Ovary (tissue), 9 donors: ENCODE results near the gene VPS51. TPM values are rescaled to one million over a fixed set of nuclear protein-coding genes. Genes with fewer than 3 reads are reported as not detected.

Experiments
- DNase-seq, 5 donors: peaks; one replicate each; pipeline ENCODE4 v3.0.0-alpha.2; 2019 to 2020
- H3K27ac ChIP-seq, 2 donors: fragments of 200-600 bp; one replicate each; pipeline versions ENCODE4 v1.5.1 to v1.8.0; 2019 to 2022
- H3K27me3 ChIP-seq: fragments of 200-600 bp; one replicate; pipeline ENCODE4 v1.8.0; 2022
- H3K36me3 ChIP-seq: fragments of 200-600 bp; sonication (generic); one replicate; pipeline ENCODE4 v1.5.1; 2019
- H3K4me1 ChIP-seq: one replicate; pipeline ENCODE4 v1.8.1; 2013; ENCODE audit warnings: mild to moderate bottlenecking, moderate library complexity; ENCODE audit not compliant: insufficient read depth
- H3K4me3 ChIP-seq: fragments of 200-600 bp; sonication (generic); one replicate; pipeline ENCODE4 v1.5.1; 2017
- H3K9me3 ChIP-seq, 2 donors: fragments of 200-600 bp in 1 of 2; sonication (generic) in 1 of 2; one replicate each; pipeline versions ENCODE4 v1.5.1 to v1.8.1; 2013 to 2019; ENCODE audit warnings: mild to moderate bottlenecking in 1 of 2, moderate library complexity in 1 of 2
- CTCF ChIP-seq, 3 donors: fragments of 450-650 bp in 2 of 3; fragments of 200-600 bp in 1 of 3; IDR thresholded peaks; one replicate each; pipeline versions ENCODE4 v1.5.1 to v1.8.0; 2016 to 2022; ENCODE audit warnings: antibody characterized with exemption in 3 of 3, mild to moderate bottlenecking in 1 of 3
- EP300 ChIP-seq: sonication (generic); formaldehyde crosslinking; IDR thresholded peaks from one replicate; pipeline ENCODE4 v1.6.1; 2017; ENCODE audit warnings: antibody characterized with exemption
- POLR2A ChIP-seq: fragments of 450-650 bp; IDR thresholded peaks from one replicate; pipeline ENCODE4 v1.6.1; 2017; ENCODE audit warnings: antibody characterized with exemption, mild to moderate bottlenecking, moderate library complexity
- WGBS, 3 donors: extraction: QIAGEN DNeasy Blood & Tissue Kit in 1 of 3; methylation state at CpG; one replicate each; pipeline versions ENCODE4 v1.1.5 to v1.1.7; 2013 to 2017; 5-methylcytosine and 5-hydroxymethylcytosine counted together
- intact Hi-C, 4 donors: fragments of 100-400 bp; cut with DNase I; formaldehyde crosslinking; loops; one replicate each; pipeline versions ENCODE4 v1.11.0 to v1.15.1; 2022 to 2023
- polyA plus RNA-seq, 2 donors: library from polyadenylated mRNA; stranded (reverse); fragments of 200-250 nt in 1 of 2; fragments of 350-450 nt in 1 of 2; fragmentation: Illumina TruSeq in 1 of 2; extraction: RNeasy Lipid Tissue Mini Kit (QIAGEN cat#74804) in 1 of 2; gene quantifications; one replicate each; pipeline ENCODE4 v1.2.3, GENCODE V29; 2013 to 2014
- total RNA-seq, 7 donors: library from RNA; depleted of rRNA in 2 of 7; stranded (reverse); fragments of >200 nt in 2 of 7; fragmentation: NEBNext Ultra II Directional in 3 of 7; extraction: Animal tissue kit (Norgen Biotek cat#: 25700) in 3 of 7; gene quantifications; one replicate each; pipeline versions ENCODE4 v1.1.0 to v1.2.4, GENCODE V29; 2016 to 2023
- donor health status: DM: no; HTN: no; CAD: no; lungs with moderate emphysema.
- donor health status: DM: no; HTN: no; CAD: no.
- donor health status: Bipolar disorder and iron deficiency.
- donor health status: DM: yes; HTN: yes; CAD: no.
- donor health status: DM: no; HTN: no; CAD: no.
- donor health status: DM: yes; HTN: yes; CAD: no.

Gene VPS51
- total and polyA plus RNA-seq, 9 donors, result 51.1 to 543 (median 221) TPM

- DNase-seq, result no peak
- TF ChIP-seq EP300 (no peak), CTCF (IDR thresholded peaks at IDR 0.05) (no peak), POLR2A (no peak)
These were observed 35.1 kb upstream of the VPS51 start for GRCh38 chr11:65060913-65061408.

GRCh38 chr11:65063532-65063931 is 32.5 kb upstream of the VPS51 start:
- Histone ChIP-seq H3K27me3 (no peaks in the 10 kb centered on the region), H3K36me3 (no peaks in the 10 kb centered on the region), H3K4me3 (no peak overlapping the region), H3K9me3 (no peaks in the 10 kb centered on the region), H3K4me1 (no peaks in the 10 kb centered on the region), H3K27ac (no peak overlapping the region)
- intact Hi-C loops, result no loop called here
- 38 to 56% (median 47%) methylated on average over 3 of the region's 3 CpGs for WGBS, 3 donors
- no peak for TF ChIP-seq EP300
- no peak for TF ChIP-seq CTCF (IDR thresholded peaks at IDR 0.05)
- no peak for TF ChIP-seq POLR2A
- no peak for DNase-seq

More at GRCh38 chr11:65060913-65061408, 35.1 kb upstream of the VPS51 start:
- H3K4me1 ChIP-seq, result no peaks in the 10 kb centered on the region
- no peaks in the 10 kb centered on the region for H3K27me3 ChIP-seq
- H3K9me3 ChIP-seq, result no peaks in the 10 kb centered on the region
- H3K36me3 ChIP-seq, result no peaks in the 10 kb centered on the region
- 60 to 68% (median 61%) methylated on average over 9 of the region's 9 CpGs for WGBS, 3 donors
- intact Hi-C loops, result no loop called here
- H3K4me3 ChIP-seq, result no peak overlapping the region
- H3K27ac ChIP-seq, result no peak overlapping the region

GRCh38 chr11:65064847-65065240 is 31.2 kb upstream of the VPS51 start:
- no peak overlapping the region for H3K4me3 ChIP-seq
- intact Hi-C loops, result no loop called here
- H3K9me3 ChIP-seq, result no peaks in the 10 kb centered on the region
- H3K27ac ChIP-seq, result no peak overlapping the region
- no peaks in the 10 kb centered on the region for H3K4me1 ChIP-seq
- TF ChIP-seq EP300 (no peak), CTCF (IDR thresholded peaks at IDR 0.05) (no peak), POLR2A (no peak)
- no peak for DNase-seq
- WGBS, 3 donors, result 76 to 85% (median 84%) methylated on average over 4 of the region's 4 CpGs
- H3K36me3 ChIP-seq, result no peaks in the 10 kb centered on the region
- no peaks in the 10 kb centered on the region for H3K27me3 ChIP-seq

- Histone ChIP-seq H3K36me3 (no peaks in the 10 kb centered on the region), H3K27me3 (no peaks in the 10 kb centered on the region), H3K4me1 (no peaks in the 10 kb centered on the region), H3K4me3 (no peak overlapping the region), H3K27ac (no peak overlapping the region), H3K9me3 (no peaks in the 10 kb centered on the region)
- DNase-seq, result no peak
- intact Hi-C loops, result no loop called here
- WGBS, 3 donors, result 59% methylated on average over 7 of the region's 7 CpGs
- TF ChIP-seq POLR2A, result no peak
- no peak for TF ChIP-seq EP300
- TF ChIP-seq CTCF (IDR thresholded peaks at IDR 0.05), result no peak
These were observed 30.2 kb upstream of the VPS51 start for GRCh38 chr11:65065851-65066250.

- intact Hi-C loops, result no loop called here
These were observed 29.7 kb upstream of the VPS51 start for GRCh38 chr11:65066315-65066714.

More at GRCh38 chr11:65066315-65066714, 29.7 kb upstream of the VPS51 start:
- Histone ChIP-seq H3K4me1 (no peaks in the 10 kb centered on the region), H3K4me3 (no peak overlapping the region), H3K9me3 (no peaks in the 10 kb centered on the region), H3K36me3 (no peaks in the 10 kb centered on the region), H3K27ac (no peak overlapping the region), H3K27me3 (no peaks in the 10 kb centered on the region)
- DNase-seq, result no peak
- no peak for TF ChIP-seq CTCF (IDR thresholded peaks at IDR 0.05)
- WGBS, 3 donors, result 70 to 79% (median 78%) methylated on average over 9 to 11 of the region's 11 CpGs
